Ascending aorta (tissue), 2 donors: ENCODE data around the gene PRRC2B. TPM values are rescaled to one million over a fixed set of nuclear protein-coding genes. Genes with fewer than 3 reads are reported as not detected.
"Not testable (repeated sequence)": the region's sequence is repeated elsewhere in the genome, so short reads cannot be mapped to it uniquely, and the experiment has no call there.

ENCODE experiments used
- DNase-seq, 2 donors: peaks; one replicate each; pipeline ENCODE4 v3.0.0-alpha.2; 2019; ENCODE audit warnings: low spot score in 2 of 2
- H3K27ac ChIP-seq, 2 donors: fragments of 200-600 bp; sonication (generic); one replicate each; pipeline ENCODE4 v1.5.1; 2016 to 2017; ENCODE audit warnings: mild to moderate bottlenecking in 1 of 2
- H3K27me3 ChIP-seq: fragments of 200-600 bp; sonication (generic); one replicate; pipeline ENCODE4 v1.5.1; 2017
- H3K36me3 ChIP-seq, 2 donors: fragments of 200-600 bp; sonication (generic); one replicate each; pipeline ENCODE4 v1.5.1; 2016
- H3K4me1 ChIP-seq, 2 donors: fragments of 200-600 bp; sonication (generic); one replicate each; pipeline ENCODE4 v1.5.1; 2016 to 2017; ENCODE audit warnings: mild to moderate bottlenecking in 1 of 2
- H3K4me3 ChIP-seq, 2 donors: fragments of 200-600 bp; sonication (generic); one replicate each; pipeline ENCODE4 v1.5.1; 2016 to 2017; ENCODE audit warnings: mild to moderate bottlenecking in 1 of 2
- H3K9me3 ChIP-seq, 2 donors: fragments of 200-600 bp; sonication (generic); one replicate each; pipeline ENCODE4 v1.5.1; 2016
- intact Hi-C: fragments of 100-400 bp; cut with DNase I; formaldehyde crosslinking; loops from one replicate; pipeline ENCODE4 v1.15.1; 2023
- total RNA-seq: library from RNA; depleted of rRNA; stranded (reverse); fragments of >200 nt; gene quantifications from one replicate; pipeline ENCODE4 v1.1.0, GENCODE V29; 2016
- TF ChIP-seq, protein P1 (sequence below), 3 experiments: fragments of 200-600 bp in 2 of 3; fragments of 450-650 bp in 1 of 3; sonication (generic) in 2 of 3; IDR thresholded peaks; one replicate each; pipeline ENCODE4 v1.5.1; 2016 to 2019; ENCODE audit warnings: antibody characterized with exemption in 3 of 3, mild to moderate bottlenecking in 1 of 3, moderate library complexity in 1 of 3

The PRRC2B gene
- total RNA-seq, 1 donor from 2014 or later: 199 TPM

DNA sequence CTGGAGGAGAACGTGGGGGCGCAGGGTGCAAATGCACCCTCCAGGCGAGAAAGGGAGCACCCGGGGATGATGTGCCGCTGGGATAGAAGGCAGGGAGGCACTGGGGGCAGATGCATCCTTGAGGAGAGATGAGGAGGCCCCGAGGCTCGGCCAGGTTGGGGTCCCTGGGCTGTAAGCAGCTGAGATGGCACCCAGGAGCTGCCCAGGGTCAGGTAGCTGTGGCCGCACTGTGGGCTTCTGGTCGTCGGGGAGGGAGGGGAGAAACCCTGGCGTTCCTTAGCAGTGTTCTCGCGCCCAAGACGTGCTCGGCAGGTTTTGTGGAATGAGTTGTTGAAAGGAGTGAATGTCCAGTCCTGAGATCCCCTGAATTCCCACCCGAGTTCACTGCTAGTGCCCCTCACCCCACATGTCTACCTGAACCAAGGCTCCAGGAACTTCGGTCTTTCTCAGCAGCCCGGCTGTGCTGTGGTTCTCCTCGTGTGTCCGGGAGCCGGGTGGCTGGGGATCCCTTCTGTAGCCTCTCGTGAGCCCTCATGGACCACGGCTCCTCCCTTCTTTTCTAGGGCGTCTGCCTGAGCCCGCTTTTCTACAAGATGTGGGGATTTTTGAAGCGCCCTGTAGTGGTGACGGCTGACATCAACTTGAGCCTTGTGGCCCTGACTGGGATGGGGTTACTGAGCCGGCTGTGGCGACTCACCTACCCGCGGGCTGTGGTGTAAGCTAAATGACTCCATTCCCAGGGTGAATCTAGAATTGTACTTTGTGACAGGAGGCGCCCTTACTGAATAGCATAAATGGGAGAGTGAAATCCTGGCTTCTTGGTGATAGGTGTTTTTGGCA lies 110.0 kb downstream of the PRRC2B start:
- no peak for DNase-seq
- Histone ChIP-seq H3K36me3 (peaks cover 14 to 16% of the 10 kb centered on the region in 2 donors), H3K27me3 (no peaks in the 10 kb centered on the region), H3K27ac (peak overlapping the region; percentile 12 to 54), H3K4me3 (peak overlapping the region; percentile 89 to 96), H3K4me1 (peaks cover 10 to 17% of the 10 kb centered on the region in 2 donors), H3K9me3 (no peaks in the 10 kb centered on the region)
- intact Hi-C loops: no loop called here
- TF ChIP-seq, protein P1, sequence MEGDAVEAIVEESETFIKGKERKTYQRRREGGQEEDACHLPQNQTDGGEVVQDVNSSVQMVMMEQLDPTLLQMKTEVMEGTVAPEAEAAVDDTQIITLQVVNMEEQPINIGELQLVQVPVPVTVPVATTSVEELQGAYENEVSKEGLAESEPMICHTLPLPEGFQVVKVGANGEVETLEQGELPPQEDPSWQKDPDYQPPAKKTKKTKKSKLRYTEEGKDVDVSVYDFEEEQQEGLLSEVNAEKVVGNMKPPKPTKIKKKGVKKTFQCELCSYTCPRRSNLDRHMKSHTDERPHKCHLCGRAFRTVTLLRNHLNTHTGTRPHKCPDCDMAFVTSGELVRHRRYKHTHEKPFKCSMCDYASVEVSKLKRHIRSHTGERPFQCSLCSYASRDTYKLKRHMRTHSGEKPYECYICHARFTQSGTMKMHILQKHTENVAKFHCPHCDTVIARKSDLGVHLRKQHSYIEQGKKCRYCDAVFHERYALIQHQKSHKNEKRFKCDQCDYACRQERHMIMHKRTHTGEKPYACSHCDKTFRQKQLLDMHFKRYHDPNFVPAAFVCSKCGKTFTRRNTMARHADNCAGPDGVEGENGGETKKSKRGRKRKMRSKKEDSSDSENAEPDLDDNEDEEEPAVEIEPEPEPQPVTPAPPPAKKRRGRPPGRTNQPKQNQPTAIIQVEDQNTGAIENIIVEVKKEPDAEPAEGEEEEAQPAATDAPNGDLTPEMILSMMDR (IDR thresholded peaks at IDR 0.05): no peak

DNA sequence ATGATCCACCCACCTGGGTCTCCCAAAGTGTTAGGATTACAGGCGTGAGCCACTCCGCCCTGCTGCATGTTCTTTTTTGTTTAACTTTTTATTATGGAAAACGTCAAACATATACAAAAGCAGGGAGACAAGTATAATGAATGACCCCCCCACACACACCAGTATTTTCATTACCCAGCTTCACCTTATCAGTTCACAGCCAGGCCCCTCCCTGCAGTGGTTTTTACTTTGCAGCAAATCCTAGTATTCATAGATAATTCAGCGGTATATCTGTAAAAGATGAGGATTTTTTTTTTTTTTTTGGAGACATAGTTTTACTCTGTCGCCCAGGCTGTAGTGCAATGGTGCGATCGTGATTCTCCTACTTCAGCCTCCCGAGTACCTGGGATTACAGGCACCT lies 111.1 kb downstream of the PRRC2B start:
- no peak for DNase-seq
- Histone ChIP-seq H3K4me3 (no peak overlapping the region), H3K36me3 (peaks cover 15 to 16% of the 10 kb centered on the region in 2 donors), H3K27ac (no peak overlapping the region), H3K4me1 (peaks cover 10 to 17% of the 10 kb centered on the region in 2 donors), H3K27me3 (no peaks in the 10 kb centered on the region), H3K9me3 (no peaks in the 10 kb centered on the region)
- intact Hi-C loops: no loop called here
- TF ChIP-seq, protein P1 (IDR thresholded peaks at IDR 0.05): no peak

DNA sequence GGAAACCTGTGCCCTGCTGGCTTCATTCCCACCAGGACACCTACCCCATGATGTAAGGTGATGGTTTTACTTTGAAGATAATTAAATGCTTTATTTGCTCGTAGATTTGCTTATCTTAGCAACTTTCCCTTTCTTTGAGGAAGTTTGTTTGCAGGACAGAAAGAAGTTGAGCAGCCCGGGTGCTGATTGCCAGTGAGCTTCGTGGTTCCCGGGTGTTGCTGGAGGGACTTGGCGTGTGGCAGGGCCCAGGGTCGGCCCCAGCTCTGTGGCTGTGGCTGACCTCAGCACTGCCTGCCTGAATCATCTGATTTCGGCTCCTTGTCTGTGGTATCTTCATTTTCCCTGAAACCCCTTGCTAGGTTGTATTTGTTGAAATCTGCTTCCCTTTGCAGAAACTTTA lies 117.5 kb downstream of the PRRC2B start:
- Histone ChIP-seq H3K4me1 (no peaks in the 10 kb centered on the region), H3K27ac (no peak overlapping the region), H3K36me3 (peaks cover 73 to 76% of the 10 kb centered on the region in 2 donors), H3K27me3 (no peaks in the 10 kb centered on the region), H3K4me3 (no peak overlapping the region), H3K9me3 (no peaks in the 10 kb centered on the region)
- TF ChIP-seq, protein P1 (IDR thresholded peaks at IDR 0.05): no peak
- intact Hi-C loops: no loop called here
- no peak for DNase-seq

DNA sequence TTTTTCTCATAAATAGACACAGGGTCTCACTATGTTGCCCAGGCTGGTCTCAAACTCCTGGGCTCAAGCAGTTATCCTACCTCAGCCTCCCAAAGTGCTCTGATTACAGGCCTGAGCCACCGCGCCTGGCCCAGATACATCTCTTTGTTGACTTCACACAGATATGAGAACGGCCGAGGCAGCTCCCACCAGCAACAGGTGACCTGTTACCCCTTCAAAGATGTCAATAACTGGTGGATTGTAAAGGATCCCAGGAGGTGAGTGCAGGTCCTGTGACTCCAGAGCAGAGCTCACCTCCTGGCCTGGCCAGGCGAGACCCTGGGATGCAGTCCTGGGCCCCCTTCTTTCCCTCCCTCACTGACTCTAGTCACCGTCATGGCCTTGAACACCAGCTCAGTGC lies 118.0 kb downstream of the PRRC2B start:
- Histone ChIP-seq H3K4me3 (no peak overlapping the region), H3K36me3 (peaks cover 78 to 81% of the 10 kb centered on the region in 2 donors), H3K27me3 (no peaks in the 10 kb centered on the region), H3K4me1 (no peaks in the 10 kb centered on the region), H3K27ac (no peak overlapping the region), H3K9me3 (no peaks in the 10 kb centered on the region)
- DNase-seq: no peak
- intact Hi-C loops: no loop called here
- TF ChIP-seq, protein P1 (IDR thresholded peaks at IDR 0.05): no peak

DNA sequence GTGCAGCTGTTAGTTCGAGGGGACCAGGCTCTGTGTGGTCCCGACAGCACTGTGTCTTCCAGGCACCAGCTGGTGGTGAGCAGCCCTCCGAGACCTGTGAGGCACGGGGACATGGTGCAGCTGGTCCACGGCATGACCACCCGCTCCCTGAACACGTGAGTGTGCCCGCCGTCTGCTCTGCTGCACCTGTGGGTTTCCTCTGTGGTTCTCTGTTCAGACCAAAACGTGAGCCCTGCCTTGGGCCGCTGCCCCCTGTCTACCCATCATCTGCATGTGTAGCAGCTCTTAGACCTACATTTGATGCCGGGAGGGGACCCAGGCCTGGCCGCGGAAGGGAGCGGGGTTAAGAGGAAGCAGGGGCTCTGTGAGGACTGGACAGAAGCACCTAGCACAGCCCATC lies 119.3 kb downstream of the PRRC2B start:
- intact Hi-C loops: no loop called here
- Histone ChIP-seq H3K4me1 (no peaks in the 10 kb centered on the region), H3K36me3 (peaks cover 82 to 85% of the 10 kb centered on the region in 2 donors), H3K9me3 (no peaks in the 10 kb centered on the region), H3K27ac (no peak overlapping the region), H3K27me3 (no peaks in the 10 kb centered on the region), H3K4me3 (no peak overlapping the region)
- DNase-seq: no peak
- TF ChIP-seq, protein P1 (IDR thresholded peaks at IDR 0.05): no peak

DNA sequence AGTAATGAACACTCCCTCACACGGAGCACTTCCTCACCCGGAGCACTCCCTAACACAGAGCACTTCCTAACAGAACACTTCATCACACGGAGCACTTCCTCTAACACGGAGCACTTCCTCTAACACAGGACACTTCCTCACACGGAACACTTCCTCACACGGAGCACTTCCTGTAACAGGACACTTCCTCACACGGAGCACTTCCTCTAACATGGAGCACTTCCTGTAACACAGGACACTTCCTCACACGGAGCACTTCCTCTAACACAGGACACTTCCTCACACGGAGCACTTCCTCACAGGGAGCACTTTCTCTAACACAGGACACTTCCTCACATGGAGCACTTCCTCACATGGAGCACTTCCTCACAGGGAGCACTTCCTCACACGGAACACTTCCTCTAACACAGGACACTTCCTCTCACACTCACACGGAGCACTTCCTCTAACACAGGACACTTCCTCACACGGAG lies 121.7 kb downstream of the PRRC2B start:
- H3K27ac ChIP-seq, H3K27me3 ChIP-seq, H3K4me1 ChIP-seq, H3K4me3 ChIP-seq, intact Hi-C loops, DNase-seq, H3K9me3 ChIP-seq: not testable (repeated sequence)
- H3K36me3 ChIP-seq: peaks cover 91 to 95% of the 10 kb centered on the region in 2 donors
